WTC11 (cell line): ENCODE data around the gene MALT1.

Experiments used
- NFE2L1 ChIP-seq: sonication (generic); formaldehyde crosslinking; IDR thresholded peaks from 2 replicates; pipeline ENCODE4 v1.8.1; 2023; ENCODE audit warnings: missing genetic modification reagents
- RELA ChIP-seq: sonication (generic); formaldehyde crosslinking; IDR thresholded peaks from 2 replicates; pipeline ENCODE4 v1.8.1; 2022; ENCODE audit warnings: missing genetic modification reagents, mild to moderate bottlenecking, borderline replicate concordance
- TEAD4 ChIP-seq: sonication (generic); formaldehyde crosslinking; IDR thresholded peaks from 2 replicates; pipeline ENCODE4 v1.8.0; 2022; ENCODE audit warnings: mild to moderate bottlenecking, missing genetic modification reagents
- ZBTB21 ChIP-seq: sonication (generic); formaldehyde crosslinking; IDR thresholded peaks from 2 replicates; pipeline ENCODE4 v1.8.1; 2023; ENCODE audit warnings: mild to moderate bottlenecking, missing genetic modification reagents, borderline replicate concordance
- TF ChIP-seq, protein P1 (sequence below): fragments of 200-600 bp; IDR thresholded peaks from 2 replicates; pipeline ENCODE4 v1.8.0; 2022; ENCODE audit warnings: antibody characterized with exemption
- TF ChIP-seq, protein P2 (sequence below): sonication (generic); formaldehyde crosslinking; IDR thresholded peaks from 2 replicates; pipeline ENCODE4 v1.8.1; 2022; ENCODE audit warnings: low read depth, missing genetic modification reagents, borderline replicate concordance
- TF ChIP-seq, protein P3 (sequence below): sonication (generic); formaldehyde crosslinking; IDR thresholded peaks from 2 replicates; pipeline ENCODE4 v1.8.1; 2023; ENCODE audit warnings: mild to moderate bottlenecking, missing genetic modification reagents, moderate library complexity
- TF ChIP-seq, protein P4 (sequence below): sonication (generic); formaldehyde crosslinking; IDR thresholded peaks from 2 replicates; pipeline ENCODE4 v1.8.1; 2023; ENCODE audit warnings: mild to moderate bottlenecking, missing genetic modification reagents
- TF ChIP-seq, protein P5 (sequence below): sonication (generic); formaldehyde crosslinking; IDR thresholded peaks from 2 replicates; pipeline ENCODE4 v1.8.1; 2023; ENCODE audit warnings: mild to moderate bottlenecking, missing genetic modification reagents
- TF ChIP-seq, protein P6 (sequence below): fragments of 250-450 bp; sonication (Bioruptor Pico); IDR thresholded peaks from 2 replicates; pipeline ENCODE4 v1.9.0; 2021; ENCODE audit warnings: mild to moderate bottlenecking

DNA sequence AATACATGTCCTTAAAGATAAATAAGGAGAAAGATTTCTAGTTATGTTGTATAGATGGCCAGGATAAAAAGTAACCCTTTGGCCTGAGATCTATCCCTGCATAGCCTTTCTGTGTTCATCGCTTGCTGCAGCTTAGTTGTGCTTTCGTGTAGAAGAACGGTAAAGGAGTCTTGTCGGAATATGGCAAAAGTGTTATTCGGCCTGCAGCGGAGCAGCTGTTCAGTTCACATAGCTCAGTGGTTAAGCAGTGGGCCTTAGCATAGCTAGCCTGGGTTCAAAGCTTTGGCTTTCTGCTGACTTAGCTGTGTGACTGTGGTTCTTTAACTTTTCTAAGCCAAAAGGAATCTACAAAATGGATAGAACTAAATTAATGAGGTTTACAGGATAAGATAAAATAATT, 55.4 kb downstream of the MALT1 start:
- no peak for TF ChIP-seq NFE2L1 (CRISPR knock-in tag)
- TF ChIP-seq, protein P1, sequence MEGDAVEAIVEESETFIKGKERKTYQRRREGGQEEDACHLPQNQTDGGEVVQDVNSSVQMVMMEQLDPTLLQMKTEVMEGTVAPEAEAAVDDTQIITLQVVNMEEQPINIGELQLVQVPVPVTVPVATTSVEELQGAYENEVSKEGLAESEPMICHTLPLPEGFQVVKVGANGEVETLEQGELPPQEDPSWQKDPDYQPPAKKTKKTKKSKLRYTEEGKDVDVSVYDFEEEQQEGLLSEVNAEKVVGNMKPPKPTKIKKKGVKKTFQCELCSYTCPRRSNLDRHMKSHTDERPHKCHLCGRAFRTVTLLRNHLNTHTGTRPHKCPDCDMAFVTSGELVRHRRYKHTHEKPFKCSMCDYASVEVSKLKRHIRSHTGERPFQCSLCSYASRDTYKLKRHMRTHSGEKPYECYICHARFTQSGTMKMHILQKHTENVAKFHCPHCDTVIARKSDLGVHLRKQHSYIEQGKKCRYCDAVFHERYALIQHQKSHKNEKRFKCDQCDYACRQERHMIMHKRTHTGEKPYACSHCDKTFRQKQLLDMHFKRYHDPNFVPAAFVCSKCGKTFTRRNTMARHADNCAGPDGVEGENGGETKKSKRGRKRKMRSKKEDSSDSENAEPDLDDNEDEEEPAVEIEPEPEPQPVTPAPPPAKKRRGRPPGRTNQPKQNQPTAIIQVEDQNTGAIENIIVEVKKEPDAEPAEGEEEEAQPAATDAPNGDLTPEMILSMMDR, result no peak
- TF ChIP-seq, protein P2, sequence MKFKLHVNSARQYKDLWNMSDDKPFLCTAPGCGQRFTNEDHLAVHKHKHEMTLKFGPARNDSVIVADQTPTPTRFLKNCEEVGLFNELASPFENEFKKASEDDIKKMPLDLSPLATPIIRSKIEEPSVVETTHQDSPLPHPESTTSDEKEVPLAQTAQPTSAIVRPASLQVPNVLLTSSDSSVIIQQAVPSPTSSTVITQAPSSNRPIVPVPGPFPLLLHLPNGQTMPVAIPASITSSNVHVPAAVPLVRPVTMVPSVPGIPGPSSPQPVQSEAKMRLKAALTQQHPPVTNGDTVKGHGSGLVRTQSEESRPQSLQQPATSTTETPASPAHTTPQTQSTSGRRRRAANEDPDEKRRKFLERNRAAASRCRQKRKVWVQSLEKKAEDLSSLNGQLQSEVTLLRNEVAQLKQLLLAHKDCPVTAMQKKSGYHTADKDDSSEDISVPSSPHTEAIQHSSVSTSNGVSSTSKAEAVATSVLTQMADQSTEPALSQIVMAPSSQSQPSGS (CRISPR knock-in tag), result no peak
- no peak for TF ChIP-seq RELA (CRISPR knock-in tag)
- no peak for TF ChIP-seq TEAD4 (CRISPR knock-in tag)
- TF ChIP-seq, protein P3, sequence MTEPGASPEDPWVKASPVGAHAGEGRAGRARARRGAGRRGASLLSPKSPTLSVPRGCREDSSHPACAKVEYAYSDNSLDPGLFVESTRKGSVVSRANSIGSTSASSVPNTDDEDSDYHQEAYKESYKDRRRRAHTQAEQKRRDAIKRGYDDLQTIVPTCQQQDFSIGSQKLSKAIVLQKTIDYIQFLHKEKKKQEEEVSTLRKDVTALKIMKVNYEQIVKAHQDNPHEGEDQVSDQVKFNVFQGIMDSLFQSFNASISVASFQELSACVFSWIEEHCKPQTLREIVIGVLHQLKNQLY (CRISPR knock-in tag), result no peak
- TF ChIP-seq, protein P4, sequence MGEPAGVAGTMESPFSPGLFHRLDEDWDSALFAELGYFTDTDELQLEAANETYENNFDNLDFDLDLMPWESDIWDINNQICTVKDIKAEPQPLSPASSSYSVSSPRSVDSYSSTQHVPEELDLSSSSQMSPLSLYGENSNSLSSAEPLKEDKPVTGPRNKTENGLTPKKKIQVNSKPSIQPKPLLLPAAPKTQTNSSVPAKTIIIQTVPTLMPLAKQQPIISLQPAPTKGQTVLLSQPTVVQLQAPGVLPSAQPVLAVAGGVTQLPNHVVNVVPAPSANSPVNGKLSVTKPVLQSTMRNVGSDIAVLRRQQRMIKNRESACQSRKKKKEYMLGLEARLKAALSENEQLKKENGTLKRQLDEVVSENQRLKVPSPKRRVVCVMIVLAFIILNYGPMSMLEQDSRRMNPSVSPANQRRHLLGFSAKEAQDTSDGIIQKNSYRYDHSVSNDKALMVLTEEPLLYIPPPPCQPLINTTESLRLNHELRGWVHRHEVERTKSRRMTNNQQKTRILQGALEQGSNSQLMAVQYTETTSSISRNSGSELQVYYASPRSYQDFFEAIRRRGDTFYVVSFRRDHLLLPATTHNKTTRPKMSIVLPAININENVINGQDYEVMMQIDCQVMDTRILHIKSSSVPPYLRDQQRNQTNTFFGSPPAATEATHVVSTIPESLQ, result no peak
- TF ChIP-seq, protein P5, sequence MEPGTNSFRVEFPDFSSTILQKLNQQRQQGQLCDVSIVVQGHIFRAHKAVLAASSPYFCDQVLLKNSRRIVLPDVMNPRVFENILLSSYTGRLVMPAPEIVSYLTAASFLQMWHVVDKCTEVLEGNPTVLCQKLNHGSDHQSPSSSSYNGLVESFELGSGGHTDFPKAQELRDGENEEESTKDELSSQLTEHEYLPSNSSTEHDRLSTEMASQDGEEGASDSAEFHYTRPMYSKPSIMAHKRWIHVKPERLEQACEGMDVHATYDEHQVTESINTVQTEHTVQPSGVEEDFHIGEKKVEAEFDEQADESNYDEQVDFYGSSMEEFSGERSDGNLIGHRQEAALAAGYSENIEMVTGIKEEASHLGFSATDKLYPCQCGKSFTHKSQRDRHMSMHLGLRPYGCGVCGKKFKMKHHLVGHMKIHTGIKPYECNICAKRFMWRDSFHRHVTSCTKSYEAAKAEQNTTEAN (CRISPR knock-in tag), result no peak
- TF ChIP-seq ZBTB21 (CRISPR knock-in tag), result no peak
- TF ChIP-seq, protein P6, sequence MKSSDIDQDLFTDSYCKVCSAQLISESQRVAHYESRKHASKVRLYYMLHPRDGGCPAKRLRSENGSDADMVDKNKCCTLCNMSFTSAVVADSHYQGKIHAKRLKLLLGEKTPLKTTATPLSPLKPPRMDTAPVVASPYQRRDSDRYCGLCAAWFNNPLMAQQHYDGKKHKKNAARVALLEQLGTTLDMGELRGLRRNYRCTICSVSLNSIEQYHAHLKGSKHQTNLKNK, result no peak
